Hepatocyte (in vitro differentiated cells): ENCODE results near the gene HYLS1.

Experiments
- CTCF ChIP-seq: fragments of 200-600 bp; sonication (generic); IDR thresholded peaks from 2 replicates; pipeline ENCODE4 v1.5.1; 2016; ENCODE audit warnings: antibody characterized with exemption, mild to moderate bottlenecking; ENCODE audit not compliant: poor library complexity
- EZH2 ChIP-seq: fragments of 200-600 bp; sonication (generic); IDR thresholded peaks from 2 replicates; pipeline ENCODE4 v1.6.1; 2016; ENCODE audit warnings: antibody characterized with exemption, mild to moderate bottlenecking, borderline replicate concordance

- TF ChIP-seq EZH2 (no peak), CTCF (no peak)
Observed at GRCh38 chr11:125873881-125874555, 13.4 kb upstream of the HYLS1 start.
